ENCODE measurements around the gene EPHA1. TPM values are rescaled to one million over a fixed set of nuclear protein-coding genes. Genes with fewer than 3 reads are reported as not detected.

Gene EPHA1
- total RNA-seq, 4 donors from 2014 or later: 0.17 to 0.23 TPM; not detected in 2

DNA sequence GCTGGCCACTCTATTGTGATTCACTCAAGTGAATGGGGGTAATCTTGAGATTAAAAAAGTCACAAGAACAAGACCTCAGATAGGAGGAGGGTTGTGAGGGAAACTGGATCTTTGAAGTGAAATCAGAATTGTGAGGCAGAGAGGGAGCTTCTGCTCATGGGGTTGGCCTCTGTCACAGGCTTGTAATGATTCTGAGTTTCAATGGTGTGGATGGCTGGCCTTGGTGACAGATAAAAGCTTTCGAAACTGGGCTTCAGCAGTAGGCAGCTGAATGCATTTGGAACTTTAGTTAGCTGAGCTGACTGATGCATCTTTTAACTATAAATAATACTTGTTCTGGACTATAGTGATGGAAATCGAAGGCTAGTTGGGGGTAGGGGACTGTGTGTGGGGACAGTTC lies 46.8 kb upstream of the EPHA1 start:
- 84% methylated on average over 2 of the region's 2 CpGs for WGBS
- no peak for DNase-seq (ENCODE audit: extremely low spot score)
- intact Hi-C loops (cut with DNase I): no loop called here
- TF ChIP-seq EP300 (IDR thresholded peaks at IDR 0.05) (no peak), POLR2AphosphoS5 (IDR thresholded peaks at IDR 0.05) (no peak), POLR2A (IDR thresholded peaks at IDR 0.05; ENCODE audit: low read depth) (no peak)
- TF ChIP-seq, protein P1, sequence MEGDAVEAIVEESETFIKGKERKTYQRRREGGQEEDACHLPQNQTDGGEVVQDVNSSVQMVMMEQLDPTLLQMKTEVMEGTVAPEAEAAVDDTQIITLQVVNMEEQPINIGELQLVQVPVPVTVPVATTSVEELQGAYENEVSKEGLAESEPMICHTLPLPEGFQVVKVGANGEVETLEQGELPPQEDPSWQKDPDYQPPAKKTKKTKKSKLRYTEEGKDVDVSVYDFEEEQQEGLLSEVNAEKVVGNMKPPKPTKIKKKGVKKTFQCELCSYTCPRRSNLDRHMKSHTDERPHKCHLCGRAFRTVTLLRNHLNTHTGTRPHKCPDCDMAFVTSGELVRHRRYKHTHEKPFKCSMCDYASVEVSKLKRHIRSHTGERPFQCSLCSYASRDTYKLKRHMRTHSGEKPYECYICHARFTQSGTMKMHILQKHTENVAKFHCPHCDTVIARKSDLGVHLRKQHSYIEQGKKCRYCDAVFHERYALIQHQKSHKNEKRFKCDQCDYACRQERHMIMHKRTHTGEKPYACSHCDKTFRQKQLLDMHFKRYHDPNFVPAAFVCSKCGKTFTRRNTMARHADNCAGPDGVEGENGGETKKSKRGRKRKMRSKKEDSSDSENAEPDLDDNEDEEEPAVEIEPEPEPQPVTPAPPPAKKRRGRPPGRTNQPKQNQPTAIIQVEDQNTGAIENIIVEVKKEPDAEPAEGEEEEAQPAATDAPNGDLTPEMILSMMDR (IDR thresholded peaks at IDR 0.05): no peak
- H3K27ac ChIP-seq (replicated peaks in 1 of 4): no peak overlapping the region
- no peaks in the 10 kb centered on the region for H3K4me1 ChIP-seq
- H3K36me3 ChIP-seq: no peaks in the 10 kb centered on the region
- H3K9me3 ChIP-seq: no peaks in the 10 kb centered on the region
- no peak overlapping the region for H3K4me3 ChIP-seq
- H3K27me3 ChIP-seq: no peaks in the 10 kb centered on the region

DNA sequence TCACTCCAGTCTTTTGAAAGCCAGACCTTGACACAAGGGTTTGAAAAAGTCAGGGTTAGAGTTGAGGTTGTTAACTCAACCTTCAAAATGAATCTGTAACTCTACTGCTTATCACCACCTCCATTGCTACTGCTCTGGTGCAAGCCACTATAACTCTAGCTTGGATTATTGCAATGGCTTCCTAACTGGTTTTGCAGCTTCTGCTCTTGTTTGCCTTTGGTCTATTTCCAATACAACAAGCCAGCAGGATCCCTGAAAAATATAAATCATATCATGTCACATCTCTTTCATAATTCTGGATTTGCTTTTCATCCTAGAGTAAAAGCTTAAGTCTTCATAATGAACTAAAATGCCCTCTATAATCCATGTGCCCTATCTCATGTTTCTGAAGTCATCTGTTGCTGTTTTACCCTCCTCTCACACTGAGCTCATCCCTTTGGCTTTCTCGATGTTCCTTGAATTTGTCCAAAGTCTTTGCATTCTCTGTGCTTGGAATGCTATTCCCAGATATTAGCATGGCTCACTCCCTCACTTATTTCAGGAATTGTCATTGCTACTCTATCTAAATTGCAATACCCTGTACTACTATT lies 45.5 kb upstream of the EPHA1 start:
- intact Hi-C loops (cut with DNase I): no loop called here
- WGBS: 90% methylated on average over 1 of the region's 1 CpG
- TF ChIP-seq POLR2A (IDR thresholded peaks at IDR 0.05; ENCODE audit: low read depth): no peak
- TF ChIP-seq POLR2AphosphoS5 (IDR thresholded peaks at IDR 0.05): no peak
- TF ChIP-seq, protein P1 (IDR thresholded peaks at IDR 0.05): no peak
- TF ChIP-seq EP300 (IDR thresholded peaks at IDR 0.05): no peak
- H3K36me3 ChIP-seq: no peaks in the 10 kb centered on the region
- no peaks in the 10 kb centered on the region for H3K4me1 ChIP-seq
- H3K4me3 ChIP-seq: no peak overlapping the region
- H3K9me3 ChIP-seq: no peaks in the 10 kb centered on the region
- H3K27me3 ChIP-seq: no peaks in the 10 kb centered on the region
- no peak overlapping the region for H3K27ac ChIP-seq (replicated peaks in 1 of 4)
- DNase-seq (ENCODE audit: extremely low spot score): no peak

DNA sequence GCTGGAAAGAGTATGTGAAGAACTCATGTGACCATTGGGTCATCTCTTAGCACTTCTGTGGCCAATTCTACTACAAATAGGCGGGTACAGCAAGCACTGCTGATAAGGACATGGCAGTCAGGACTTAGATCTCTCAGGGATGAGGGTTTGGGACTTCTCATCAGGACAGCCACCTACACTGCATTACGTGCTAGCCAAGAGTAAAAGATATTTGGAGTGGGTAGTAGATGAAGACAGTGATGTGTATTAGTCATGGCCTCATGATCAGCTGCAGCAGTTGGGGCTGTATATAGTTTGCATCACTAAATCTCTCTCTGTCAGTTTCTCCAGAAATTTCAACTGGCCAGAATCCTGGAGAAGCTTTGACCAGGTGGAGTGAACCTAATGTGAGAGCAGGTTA lies 43.8 kb upstream of the EPHA1 start:
- Histone ChIP-seq H3K27me3 (no peaks in the 10 kb centered on the region), H3K4me1 (no peaks in the 10 kb centered on the region), H3K36me3 (no peaks in the 10 kb centered on the region), H3K4me3 (no peak overlapping the region), H3K27ac (replicated peaks in 1 of 4) (no peak overlapping the region), H3K9me3 (no peaks in the 10 kb centered on the region)
- intact Hi-C loops (cut with DNase I): no loop called here
- no peak for DNase-seq (ENCODE audit: extremely low spot score)
- TF ChIP-seq POLR2A (IDR thresholded peaks at IDR 0.05; ENCODE audit: low read depth) (no peak), POLR2AphosphoS5 (IDR thresholded peaks at IDR 0.05) (no peak), EP300 (IDR thresholded peaks at IDR 0.05) (no peak)
- TF ChIP-seq, protein P1 (IDR thresholded peaks at IDR 0.05): no peak
- 83% methylated on average over 2 of the region's 2 CpGs for WGBS

DNA sequence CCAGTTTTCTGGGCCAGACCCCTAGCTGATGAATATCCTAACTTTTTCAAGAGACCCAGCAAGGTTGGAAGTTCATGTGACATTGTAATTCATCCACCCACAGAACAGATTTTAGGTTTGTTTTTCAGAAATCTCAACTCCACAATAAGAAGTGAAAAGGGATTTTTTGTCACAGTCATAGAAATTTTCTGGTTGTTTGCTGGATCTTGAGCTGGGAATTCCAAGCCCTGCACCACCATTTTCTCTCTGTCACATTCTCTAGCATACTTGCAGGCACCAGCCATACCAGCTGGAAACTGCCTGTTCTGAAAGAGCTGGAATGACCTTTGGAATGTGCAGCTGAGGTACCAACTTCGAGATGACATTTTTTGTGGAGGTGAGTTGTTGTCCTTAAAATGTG lies 43.1 kb upstream of the EPHA1 start:
- no peaks in the 10 kb centered on the region for H3K36me3 ChIP-seq
- no peak overlapping the region for H3K4me3 ChIP-seq
- intact Hi-C loops (cut with DNase I): no loop called here
- no peaks in the 10 kb centered on the region for H3K9me3 ChIP-seq
- H3K27me3 ChIP-seq: no peaks in the 10 kb centered on the region
- DNase-seq (ENCODE audit: extremely low spot score): no peak
- H3K4me1 ChIP-seq: no peaks in the 10 kb centered on the region
- no peak for TF ChIP-seq POLR2A (IDR thresholded peaks at IDR 0.05; ENCODE audit: low read depth)
- no peak for TF ChIP-seq EP300 (IDR thresholded peaks at IDR 0.05)
- TF ChIP-seq, protein P1 (IDR thresholded peaks at IDR 0.05): no peak
- TF ChIP-seq POLR2AphosphoS5 (IDR thresholded peaks at IDR 0.05): no peak
- WGBS: 100% methylated on average over 1 of the region's 1 CpG
- H3K27ac ChIP-seq (replicated peaks in 1 of 4): no peak overlapping the region

DNA sequence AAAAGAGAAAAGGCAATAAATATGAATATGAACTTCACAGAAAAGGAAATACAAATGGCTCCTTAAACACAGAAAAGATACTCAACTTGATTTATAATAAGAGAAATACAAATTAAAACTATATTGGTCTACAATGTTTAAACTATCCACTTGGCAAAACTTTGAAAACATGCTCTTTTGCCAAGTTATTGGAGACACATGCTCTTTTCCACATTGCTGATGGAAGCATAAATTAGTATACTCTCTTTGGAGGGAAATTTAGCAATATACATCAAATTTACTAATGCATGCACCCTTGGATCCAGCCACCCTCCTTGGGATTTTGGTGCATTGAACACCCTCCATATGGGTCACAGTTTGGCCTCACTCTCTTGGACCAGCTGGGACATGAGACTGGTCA lies 42.5 kb upstream of the EPHA1 start:
- Histone ChIP-seq H3K4me1 (no peaks in the 10 kb centered on the region), H3K4me3 (no peak overlapping the region), H3K36me3 (no peaks in the 10 kb centered on the region), H3K27me3 (no peaks in the 10 kb centered on the region), H3K27ac (replicated peaks in 1 of 4) (no peak overlapping the region), H3K9me3 (no peaks in the 10 kb centered on the region)
- intact Hi-C loops (cut with DNase I): no loop called here
- no peak for TF ChIP-seq EP300 (IDR thresholded peaks at IDR 0.05)
- DNase-seq (ENCODE audit: extremely low spot score): no peak
